ENCODE results near the gene STATH.

- TF ChIP-seq, protein P1, sequence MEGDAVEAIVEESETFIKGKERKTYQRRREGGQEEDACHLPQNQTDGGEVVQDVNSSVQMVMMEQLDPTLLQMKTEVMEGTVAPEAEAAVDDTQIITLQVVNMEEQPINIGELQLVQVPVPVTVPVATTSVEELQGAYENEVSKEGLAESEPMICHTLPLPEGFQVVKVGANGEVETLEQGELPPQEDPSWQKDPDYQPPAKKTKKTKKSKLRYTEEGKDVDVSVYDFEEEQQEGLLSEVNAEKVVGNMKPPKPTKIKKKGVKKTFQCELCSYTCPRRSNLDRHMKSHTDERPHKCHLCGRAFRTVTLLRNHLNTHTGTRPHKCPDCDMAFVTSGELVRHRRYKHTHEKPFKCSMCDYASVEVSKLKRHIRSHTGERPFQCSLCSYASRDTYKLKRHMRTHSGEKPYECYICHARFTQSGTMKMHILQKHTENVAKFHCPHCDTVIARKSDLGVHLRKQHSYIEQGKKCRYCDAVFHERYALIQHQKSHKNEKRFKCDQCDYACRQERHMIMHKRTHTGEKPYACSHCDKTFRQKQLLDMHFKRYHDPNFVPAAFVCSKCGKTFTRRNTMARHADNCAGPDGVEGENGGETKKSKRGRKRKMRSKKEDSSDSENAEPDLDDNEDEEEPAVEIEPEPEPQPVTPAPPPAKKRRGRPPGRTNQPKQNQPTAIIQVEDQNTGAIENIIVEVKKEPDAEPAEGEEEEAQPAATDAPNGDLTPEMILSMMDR (conservative IDR thresholded peaks at IDR 0.05; ENCODE audit: low read depth in 2 of 2), result no peak
- TF ChIP-seq POLR2AphosphoS5 (IDR thresholded peaks at IDR 0.05; ENCODE audit: low read depth), result no peak
Measured at GRCh38 chr4:69970071-69970470, 25.7 kb upstream of the STATH start.

Data from GM23338 (cell line).